ENCODE measurements around the gene MIGA2. TPM values are rescaled to one million over a fixed set of nuclear protein-coding genes. Genes with fewer than 3 reads are reported as not detected.
"Not testable (repeated sequence)": the region's sequence is repeated elsewhere in the genome, so short reads cannot be mapped to it uniquely, and the experiment has no call there.

Gene MIGA2
- total RNA-seq, 1 experiment from 2014 or later: 28.6 TPM

DNA sequence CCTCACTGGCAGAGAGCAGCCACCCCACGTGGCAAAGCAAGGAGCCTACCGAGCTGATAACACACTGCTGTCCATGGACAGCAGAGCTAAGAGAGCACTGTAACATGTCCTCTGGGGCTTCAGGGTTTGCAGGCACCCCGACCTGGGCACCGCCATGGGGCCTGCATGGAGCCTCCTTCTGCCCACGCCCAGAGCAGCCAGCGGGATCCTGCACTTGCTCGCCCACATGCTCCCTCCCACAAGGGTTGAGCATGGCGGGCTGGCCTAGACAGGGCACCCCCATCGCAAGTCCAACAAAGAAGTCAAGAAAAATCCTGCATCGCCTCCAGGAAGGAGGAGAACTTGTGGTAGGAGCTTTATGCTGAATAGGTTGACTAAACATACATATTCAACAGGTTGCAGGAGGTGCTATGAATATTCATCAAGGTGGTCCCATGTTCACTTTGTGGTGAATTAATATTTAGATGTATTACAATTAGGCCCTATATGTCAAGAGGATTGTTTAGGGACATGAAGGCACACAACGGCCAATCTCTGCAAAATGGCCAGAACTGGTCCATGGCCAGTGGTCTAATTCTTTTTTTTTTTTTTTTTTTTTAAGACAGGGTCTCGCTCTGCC is 3.8 kb upstream of the MIGA2 start:
- POLR2A ChIA-PET: interaction anchor here (0.6 kb wide), 1 partner anchor 29 kb away, joined by 3 read pairs; no protein-coding TSS in a partner anchor
- BruUV-seq (replicated peaks): no TSS peak
- H3K27me3 Mint-ChIP-seq (ENCODE audit: insufficient read depth, unreplicated experiment): no peaks in the 10 kb centered on the region
- TF ChIP-seq, protein P1, sequence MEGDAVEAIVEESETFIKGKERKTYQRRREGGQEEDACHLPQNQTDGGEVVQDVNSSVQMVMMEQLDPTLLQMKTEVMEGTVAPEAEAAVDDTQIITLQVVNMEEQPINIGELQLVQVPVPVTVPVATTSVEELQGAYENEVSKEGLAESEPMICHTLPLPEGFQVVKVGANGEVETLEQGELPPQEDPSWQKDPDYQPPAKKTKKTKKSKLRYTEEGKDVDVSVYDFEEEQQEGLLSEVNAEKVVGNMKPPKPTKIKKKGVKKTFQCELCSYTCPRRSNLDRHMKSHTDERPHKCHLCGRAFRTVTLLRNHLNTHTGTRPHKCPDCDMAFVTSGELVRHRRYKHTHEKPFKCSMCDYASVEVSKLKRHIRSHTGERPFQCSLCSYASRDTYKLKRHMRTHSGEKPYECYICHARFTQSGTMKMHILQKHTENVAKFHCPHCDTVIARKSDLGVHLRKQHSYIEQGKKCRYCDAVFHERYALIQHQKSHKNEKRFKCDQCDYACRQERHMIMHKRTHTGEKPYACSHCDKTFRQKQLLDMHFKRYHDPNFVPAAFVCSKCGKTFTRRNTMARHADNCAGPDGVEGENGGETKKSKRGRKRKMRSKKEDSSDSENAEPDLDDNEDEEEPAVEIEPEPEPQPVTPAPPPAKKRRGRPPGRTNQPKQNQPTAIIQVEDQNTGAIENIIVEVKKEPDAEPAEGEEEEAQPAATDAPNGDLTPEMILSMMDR (IDR thresholded peaks at IDR 0.05; ENCODE audit: unreplicated experiment): no peak
- CTCF ChIA-PET: interaction anchor here (0.8 kb wide), 1 partner anchor 27 kb away, joined by 4 read pairs; no protein-coding TSS in a partner anchor
- no peaks in the 10 kb centered on the region for H3K9me3 Mint-ChIP-seq (ENCODE audit: unreplicated experiment)
- H3K36me3 Mint-ChIP-seq (ENCODE audit: insufficient read depth, unreplicated experiment): no peaks in the 10 kb centered on the region
- H3K27ac Mint-ChIP-seq (ENCODE audit: low read depth, unreplicated experiment): no peak overlapping the region
- no peak for DNase-seq (ENCODE audit: unreplicated experiment)
- intact Hi-C loops (cut with micrococcal nuclease): no loop called here
- peaks cover 19% of the 10 kb centered on the region for H3K4me1 Mint-ChIP-seq (ENCODE audit: insufficient read depth, unreplicated experiment)
- H3K4me3 Mint-ChIP-seq (ENCODE audit: unreplicated experiment): no peak overlapping the region

DNA sequence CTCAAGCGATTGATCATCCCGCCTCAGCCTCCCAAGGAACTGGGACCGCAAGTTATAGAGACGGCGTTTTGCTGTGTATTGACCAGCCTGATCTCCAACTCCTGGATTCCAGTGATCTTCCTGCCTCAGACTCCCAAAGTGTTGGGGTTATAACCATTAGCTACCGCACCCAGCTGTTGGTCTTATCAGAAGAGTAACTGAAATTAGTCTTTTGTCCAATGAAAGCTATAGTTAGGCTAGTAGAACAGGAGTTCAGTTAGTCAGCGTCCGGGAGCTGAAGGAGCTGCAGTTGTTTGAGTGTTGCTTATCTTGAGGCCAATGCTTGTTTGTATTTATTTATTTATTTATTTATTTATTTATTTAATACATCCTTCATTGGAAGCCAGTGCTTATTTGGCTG is 3.2 kb upstream of the MIGA2 start:
- Mint-ChIP-seq H3K27ac (ENCODE audit: low read depth, unreplicated experiment) (no peak overlapping the region), H3K36me3 (ENCODE audit: insufficient read depth, unreplicated experiment) (no peaks in the 10 kb centered on the region), H3K4me1 (ENCODE audit: insufficient read depth, unreplicated experiment) (peaks cover 24% of the 10 kb centered on the region), H3K4me3 (ENCODE audit: unreplicated experiment) (no peak overlapping the region), H3K27me3 (ENCODE audit: insufficient read depth, unreplicated experiment) (no peaks in the 10 kb centered on the region), H3K9me3 (ENCODE audit: unreplicated experiment) (no peaks in the 10 kb centered on the region)
- TF ChIP-seq, protein P1 (IDR thresholded peaks at IDR 0.05; ENCODE audit: unreplicated experiment): no peak
- DNase-seq (ENCODE audit: unreplicated experiment): no peak
- ChIA-PET CTCF (interaction anchor here (0.6 kb wide), 1 partner anchor 18 kb away, joined by 3 read pairs; no protein-coding TSS in a partner anchor), POLR2A (interaction anchor here (0.6 kb wide), 1 partner anchor 29 kb away, joined by 3 read pairs; no protein-coding TSS in a partner anchor)
- intact Hi-C loops (cut with micrococcal nuclease): no loop called here
- no TSS peak for BruUV-seq (replicated peaks)

DNA sequence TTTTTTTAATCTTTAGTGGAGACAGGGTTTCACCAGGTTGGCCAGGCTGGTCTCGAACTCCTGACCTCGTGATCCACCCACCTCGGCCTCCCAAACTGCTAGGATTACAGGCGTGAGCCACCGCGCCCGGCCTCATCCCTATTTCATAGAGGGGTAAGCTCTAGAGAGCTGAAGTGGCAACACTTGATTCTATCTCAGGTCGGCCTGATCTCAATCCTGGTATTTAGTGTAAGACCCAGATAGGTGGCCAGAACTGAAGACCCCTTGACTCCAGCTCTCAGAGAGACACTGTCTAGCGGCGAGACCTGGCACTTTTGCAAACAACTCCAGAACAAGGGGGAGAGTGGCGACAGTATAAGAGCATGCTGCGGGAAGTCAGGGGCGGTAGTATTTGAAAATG is 588 bp upstream of the MIGA2 start:
- intact Hi-C loops (cut with micrococcal nuclease); H3K9me3 Mint-ChIP-seq (ENCODE audit: unreplicated experiment); DNase-seq (ENCODE audit: unreplicated experiment); BruUV-seq (replicated peaks); H3K27me3 Mint-ChIP-seq (ENCODE audit: insufficient read depth, unreplicated experiment): not testable (repeated sequence)
- CTCF ChIA-PET: interaction anchor here (0.5 to 1.4 kb wide), 4 partner anchors 30 to 218 kb away, joined by 3 read pairs; no protein-coding TSS in a partner anchor
- POLR2A ChIA-PET: interaction anchor here (0.6 to 1.9 kb wide), 9 partner anchors 32 to 594 kb away, joined by 3 to 10 read pairs (median 3); partner anchors contain the start of genes DOLPP1 and PTPA
- Mint-ChIP-seq H3K4me1 (ENCODE audit: insufficient read depth, unreplicated experiment) (peaks cover 17% of the 10 kb centered on the region), H3K27ac (ENCODE audit: low read depth, unreplicated experiment) (peak overlapping the region; percentile 89), H3K4me3 (ENCODE audit: unreplicated experiment) (peak overlapping the region; percentile 97), H3K36me3 (ENCODE audit: insufficient read depth, unreplicated experiment) (peaks cover 14% of the 10 kb centered on the region)

DNA sequence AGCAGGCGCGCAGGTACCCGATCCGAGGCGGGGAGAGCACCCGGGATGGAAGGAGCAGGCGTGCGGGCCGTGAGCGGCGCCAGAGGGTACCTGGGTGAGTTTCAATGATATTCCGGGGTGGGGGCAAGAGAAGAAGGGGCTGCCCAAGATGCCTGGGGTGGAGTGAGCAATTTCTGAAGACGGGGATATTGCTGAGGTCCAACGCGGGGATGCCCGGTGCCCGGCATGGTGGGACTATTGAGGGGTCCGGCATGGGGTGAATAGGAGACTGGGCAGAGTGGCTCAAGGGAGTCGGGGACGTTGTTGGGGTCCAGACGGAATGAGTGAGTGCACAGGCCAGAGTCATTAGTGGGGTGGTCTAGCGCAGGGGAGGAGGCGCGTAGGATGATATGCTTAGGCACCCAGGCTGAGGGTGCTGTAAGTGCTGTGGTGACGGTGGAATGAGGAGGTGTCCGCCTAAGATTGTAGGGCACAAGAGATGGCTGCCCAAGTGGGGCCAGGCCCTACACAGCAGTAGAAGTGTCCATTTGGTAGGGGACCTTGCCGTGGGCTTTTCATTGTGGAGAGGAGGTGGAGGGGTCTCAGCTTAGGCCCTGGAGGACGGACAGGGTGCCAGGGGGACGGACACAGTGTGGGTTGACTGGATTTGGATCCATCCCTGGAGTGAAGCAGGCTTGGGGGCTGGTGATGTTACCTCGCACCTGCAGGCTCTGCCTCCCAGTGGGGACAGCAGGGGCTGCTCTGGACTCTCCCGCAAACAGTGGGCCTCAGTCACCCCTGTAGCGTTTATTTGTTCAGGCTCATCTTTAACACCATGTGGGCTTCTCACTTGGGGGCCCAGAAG is 719 bp downstream of the MIGA2 start:
- DNase-seq (ENCODE audit: unreplicated experiment): no peak
- CTCF ChIA-PET: interaction anchor here (0.5 to 1.4 kb wide), 3 partner anchors 9 to 109 kb away, joined by 3 read pairs; partner anchors contain the start of genes DOLPP1 and SH3GLB2
- Mint-ChIP-seq H3K27me3 (ENCODE audit: insufficient read depth, unreplicated experiment) (no peaks in the 10 kb centered on the region), H3K4me3 (ENCODE audit: unreplicated experiment) (peak overlapping the region; percentile 97), H3K9me3 (ENCODE audit: unreplicated experiment) (no peaks in the 10 kb centered on the region), H3K27ac (ENCODE audit: low read depth, unreplicated experiment) (peak overlapping the region; percentile 89), H3K36me3 (ENCODE audit: insufficient read depth, unreplicated experiment) (peaks cover 27% of the 10 kb centered on the region), H3K4me1 (ENCODE audit: insufficient read depth, unreplicated experiment) (peaks cover 17% of the 10 kb centered on the region)
- intact Hi-C loops (cut with micrococcal nuclease): no loop called here
- POLR2A ChIA-PET: interaction anchor here (0.6 to 1.9 kb wide), 9 partner anchors 44 to 1669 kb away, joined by 3 to 10 read pairs (median 3); partner anchors contain the start of genes DOLPP1 and PTPA
- TF ChIP-seq, protein P1 (IDR thresholded peaks at IDR 0.05; ENCODE audit: unreplicated experiment): no peak
- BruUV-seq (replicated peaks): no TSS peak

Data from MCF 10A (cell line).